HG03280 (cell line): ENCODE data around the gene PSME1.

Source experiments
- ATAC-seq: cut with Tn5 transposase; IDR thresholded peaks from one replicate; pipeline ENCODE4 v1.9.1; 2021; ENCODE audit warnings: mild to moderate bottlenecking, moderate library complexity; ENCODE audit not compliant: unreplicated experiment

PSME1 gene

DNA sequence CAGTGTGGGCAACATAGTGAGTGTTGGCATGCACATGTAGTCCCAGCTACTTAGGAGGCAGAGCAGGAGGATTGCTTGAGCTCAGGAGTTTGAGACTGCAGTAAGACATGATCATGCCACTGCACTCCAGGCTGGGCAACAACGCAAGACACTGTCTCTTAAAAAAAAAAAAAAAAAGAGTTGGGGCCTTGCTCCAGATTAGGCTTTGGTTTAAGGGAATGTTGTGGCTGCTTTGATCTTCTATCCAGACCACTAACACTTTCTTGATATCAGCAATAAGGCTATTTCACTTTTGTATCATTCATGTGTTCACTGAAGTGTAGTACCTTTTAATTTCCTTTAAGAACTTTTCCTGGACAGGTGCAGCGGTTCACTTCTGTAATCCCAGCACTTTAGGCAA is 8.3 kb upstream of the PSME1 start:
- no peak for ATAC-seq

- ATAC-seq, result no peak
Observed at GRCh38 chr14:24129410-24129998, 6.5 kb upstream of the PSME1 start.

- no peak for ATAC-seq
Observed at GRCh38 chr14:24130380-24130716, 5.6 kb upstream of the PSME1 start, which contains the start of gene FITM1. Gene FITM1, plus strand, starts transcription at chr14:24130659. Its CDS starts 905 bp downstream, at chr14:24131564.

GRCh38 chr14:24130717-24131548 is 5.1 kb upstream of the PSME1 start:
- no peak for ATAC-seq

DNA sequence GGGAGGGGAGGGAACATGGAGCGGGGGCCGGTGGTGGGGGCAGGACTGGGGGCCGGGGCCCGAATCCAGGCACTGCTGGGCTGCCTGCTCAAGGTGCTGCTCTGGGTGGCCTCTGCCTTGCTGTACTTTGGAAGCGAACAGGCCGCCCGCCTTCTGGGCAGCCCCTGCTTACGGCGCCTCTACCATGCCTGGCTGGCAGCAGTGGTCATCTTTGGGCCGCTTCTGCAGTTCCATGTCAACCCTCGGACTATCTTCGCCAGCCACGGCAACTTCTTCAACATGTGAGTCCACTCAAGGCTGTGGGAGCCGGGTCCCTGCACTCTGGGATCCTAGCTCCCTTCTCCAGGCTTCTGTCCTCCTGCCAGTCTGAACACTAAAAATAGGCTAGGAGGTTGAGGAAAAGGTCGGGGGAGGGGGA is 4.4 kb upstream of the PSME1 start:
- no peak for ATAC-seq

DNA sequence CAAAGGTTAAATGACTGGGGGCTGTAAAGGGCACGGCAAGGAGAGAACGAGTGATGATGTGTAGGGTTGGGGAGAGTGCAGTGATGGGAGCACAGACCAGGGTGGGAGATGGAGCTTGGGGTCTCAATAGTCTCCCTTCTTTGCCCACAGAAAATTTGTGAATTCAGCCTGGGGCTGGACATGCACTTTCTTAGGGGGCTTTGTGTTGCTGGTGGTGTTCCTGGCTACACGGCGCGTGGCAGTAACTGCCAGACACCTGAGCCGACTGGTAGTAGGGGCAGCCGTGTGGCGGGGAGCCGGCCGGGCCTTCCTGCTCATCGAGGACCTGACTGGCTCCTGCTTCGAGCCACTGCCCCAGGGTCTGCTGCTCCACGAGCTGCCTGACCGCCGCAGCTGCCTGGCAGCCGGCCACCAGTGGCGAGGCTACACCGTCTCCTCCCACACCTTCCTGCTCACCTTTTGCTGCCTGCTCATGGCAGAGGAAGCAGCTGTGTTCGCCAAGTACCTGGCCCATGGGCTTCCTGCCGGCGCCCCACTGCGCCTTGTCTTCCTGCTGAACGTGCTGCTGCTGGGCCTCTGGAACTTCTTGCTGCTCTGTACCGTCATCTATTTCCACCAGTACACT is 3.8 kb upstream of the PSME1 start:
- ATAC-seq, result no peak

GRCh38 chr14:24132976-24133375 is 3.0 kb upstream of the PSME1 start:
- no peak for ATAC-seq

- ATAC-seq, result no peak
Observed at GRCh38 chr14:24133735-24134134, 2.3 kb upstream of the PSME1 start.

DNA sequence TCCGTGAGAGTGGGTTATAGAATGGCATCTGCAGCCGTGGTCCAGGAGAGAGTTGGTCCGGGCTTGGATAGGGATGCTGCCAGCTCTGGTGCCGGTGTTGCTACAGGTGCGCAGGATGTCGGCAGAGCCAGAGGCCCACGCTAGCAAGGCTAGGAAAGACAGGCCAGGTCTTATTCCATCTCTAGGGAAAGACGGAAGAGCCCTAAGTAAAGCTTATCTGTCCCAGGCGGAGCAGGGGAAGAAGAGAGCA is 485 bp upstream of the PSME1 start:
- ATAC-seq, result peak; percentile 8

DNA sequence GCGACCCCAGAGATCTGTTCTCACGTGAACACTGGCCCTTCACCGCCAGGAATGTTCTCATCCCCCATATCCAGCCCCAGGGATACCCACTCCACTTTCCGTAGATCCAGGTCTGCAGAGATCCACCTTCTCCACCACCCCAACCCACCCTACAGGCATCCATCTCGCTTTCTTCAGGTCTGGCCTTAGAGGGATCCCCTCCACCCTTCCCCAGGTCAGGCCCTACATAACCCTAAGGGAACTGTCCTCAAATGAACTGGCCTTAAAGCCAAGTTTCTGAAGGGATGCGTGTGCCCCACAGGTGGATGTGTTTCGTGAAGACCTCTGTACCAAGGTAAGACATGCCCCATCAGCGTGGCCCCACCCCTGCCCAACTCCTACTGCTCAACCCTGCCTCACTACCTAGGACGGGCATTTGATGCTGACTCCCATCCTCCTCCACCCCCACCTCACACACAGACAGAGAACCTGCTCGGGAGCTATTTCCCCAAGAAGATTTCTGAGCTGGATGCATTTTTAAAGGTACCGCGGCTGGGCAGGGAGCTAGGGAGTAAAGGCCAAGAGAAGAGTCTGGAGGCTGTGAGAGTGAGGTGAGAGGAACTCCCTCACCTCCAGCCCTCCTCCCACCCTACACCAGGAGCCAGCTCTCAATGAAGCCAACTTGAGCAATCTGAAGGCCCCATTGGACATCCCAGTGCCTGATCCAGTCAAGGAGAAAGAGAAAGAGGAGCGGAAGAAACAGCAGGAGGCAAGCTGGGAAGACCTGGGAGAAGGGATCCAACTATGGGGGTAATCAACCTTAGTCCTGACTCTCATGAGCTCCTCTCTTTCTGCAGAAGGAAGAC is 912 bp downstream of the PSME1 start:
- ATAC-seq, result no peak

- ATAC-seq, result no peak
Observed at GRCh38 chr14:24137529-24138395, 1.8 kb downstream of the PSME1 start.

GRCh38 chr14:24138396-24139271 is 2.6 kb downstream of the PSME1 start:
- ATAC-seq, result no peak

- ATAC-seq, result no peak
Observed at GRCh38 chr14:24139272-24139934, 3.4 kb downstream of the PSME1 start.

DNA sequence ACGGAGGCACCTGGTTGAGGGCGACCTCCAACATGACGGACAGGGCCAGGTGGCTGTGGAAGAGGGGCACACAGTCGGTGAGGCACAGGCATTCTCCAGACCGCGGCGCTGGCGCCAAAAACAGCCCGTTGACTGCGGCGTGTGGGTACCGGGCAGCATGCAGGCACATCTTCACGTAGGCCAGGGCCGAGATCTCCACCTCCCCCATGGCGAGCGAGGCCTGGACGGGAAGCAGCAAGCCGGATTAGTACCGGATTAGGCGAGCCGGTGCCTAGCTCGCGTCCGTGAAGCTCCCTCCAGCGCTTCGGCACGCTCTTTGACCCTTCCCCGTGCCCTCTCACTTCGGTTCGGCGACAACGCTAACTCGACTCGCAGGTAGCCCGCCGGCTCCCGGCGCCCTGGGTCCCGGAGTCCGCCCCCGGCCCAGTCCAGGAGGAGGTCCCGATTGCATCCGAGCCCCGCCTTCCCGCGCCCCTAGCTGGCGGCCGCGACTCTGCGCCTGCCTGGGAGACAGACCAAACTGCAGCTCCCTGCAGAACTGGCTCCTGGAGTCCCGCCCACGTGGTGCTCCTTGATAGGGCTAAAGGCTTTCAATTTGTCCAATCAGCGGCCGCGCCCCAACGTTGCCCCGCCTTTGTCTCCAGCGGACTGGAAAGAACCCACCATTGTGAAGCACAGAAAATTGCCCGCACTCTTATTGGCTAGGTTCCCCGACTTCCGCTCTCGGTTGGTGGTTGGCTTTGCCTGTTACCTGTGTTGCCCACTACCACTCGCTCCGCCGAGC is 5.3 kb downstream of the PSME1 start, which contains the start of gene EMC9:
Gene EMC9 (minus strand): TSS at position 495 of the 784 bp plus-strand sequence. CDS start 287 bp downstream, at position 208.
- ATAC-seq, result peak; percentile 84

DNA sequence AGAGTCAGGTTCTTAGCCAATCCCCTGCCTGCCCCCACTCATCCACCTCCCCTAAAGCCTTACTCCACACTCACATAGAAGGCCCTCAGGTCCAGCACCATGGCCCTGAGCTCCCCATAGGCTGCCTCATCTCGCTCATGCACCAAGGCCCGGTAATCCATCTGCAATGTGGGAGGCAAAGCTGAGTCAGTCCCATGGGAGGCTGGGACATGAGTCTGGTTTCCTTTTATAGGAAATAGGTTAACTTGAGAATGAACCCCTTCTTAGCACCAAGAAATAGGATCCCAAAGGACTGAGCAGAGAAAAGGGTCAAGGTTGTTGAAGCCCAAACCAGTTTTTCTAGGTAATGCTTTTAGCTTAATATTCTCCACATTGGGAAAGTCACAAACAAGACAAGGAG is 7.5 kb downstream of the PSME1 start:
- no peak for ATAC-seq

DNA sequence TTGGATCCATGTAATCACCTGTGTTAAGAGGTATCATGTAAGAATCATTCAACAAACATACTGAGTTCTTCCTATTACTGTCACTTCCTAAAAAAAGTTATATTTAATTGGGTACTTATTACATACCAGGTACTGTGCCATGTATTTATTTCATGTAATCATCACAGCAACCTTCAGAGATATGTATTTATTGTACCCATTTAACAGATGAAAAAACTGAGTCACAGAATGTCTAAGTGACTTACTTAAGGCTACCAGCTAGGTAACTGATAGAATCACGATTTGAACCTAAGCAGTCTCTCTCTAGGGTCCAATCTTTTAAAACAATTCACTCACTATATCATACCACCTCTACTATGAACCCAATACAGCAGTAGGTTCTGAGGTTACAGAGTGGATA is 8.5 kb downstream of the PSME1 start:
- ATAC-seq, result no peak

GRCh38 chr14:24145219-24145618 is 9.2 kb downstream of the PSME1 start:
- no peak for ATAC-seq
